ENCODE results near the gene FAIM2. TPM values are rescaled to one million over a fixed set of nuclear protein-coding genes. Genes with fewer than 3 reads are reported as not detected.
A peak's percentile ranks its signal among the peaks of the same experiment; 100 is the strongest.

Gene FAIM2
- not detected in 2 replicates for total RNA-seq (2014; rRNA removed; shearing (Covaris generic))

DNA sequence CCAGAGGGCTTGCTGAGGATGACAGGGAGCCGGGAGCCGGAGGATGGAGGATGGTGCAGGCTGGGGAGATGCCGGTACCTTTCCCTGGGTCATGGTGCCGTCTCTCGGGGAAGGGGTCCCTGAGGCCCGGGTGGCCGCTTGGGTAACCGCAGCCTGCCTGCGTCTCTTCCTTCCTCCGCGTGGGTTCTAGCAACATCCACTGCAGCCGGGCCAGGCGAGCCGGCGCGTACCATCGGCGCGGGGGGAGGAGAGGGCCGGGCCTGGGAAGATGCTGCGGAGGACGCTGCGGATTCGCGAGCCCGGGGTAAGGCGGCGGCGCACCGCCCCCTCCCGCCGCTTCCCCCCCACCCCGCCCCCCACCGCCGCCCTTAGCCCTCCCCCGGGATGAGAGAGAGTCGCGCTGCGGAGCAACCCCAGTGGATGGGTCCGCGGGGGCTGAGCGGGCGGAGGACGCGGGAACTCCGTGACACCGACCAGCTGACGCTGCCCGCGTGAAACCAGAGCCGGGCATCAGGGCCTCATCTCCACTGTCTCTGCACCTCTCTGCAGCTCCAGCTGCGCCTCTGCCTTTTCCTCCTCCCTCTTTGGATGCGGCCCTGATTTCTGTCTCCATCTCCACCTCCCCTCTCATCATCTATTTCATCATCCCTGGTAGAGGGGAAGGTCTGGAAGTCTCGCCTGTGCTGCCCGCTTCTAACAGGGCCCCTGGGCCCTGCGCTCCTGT, at the start of gene FAIM2:
TSS of gene FAIM2 (minus strand) at position 201 of the 724 bp plus-strand sequence. CDS start at position 93, 108 bp downstream.
- no peak for DNase-seq (ENCODE audit: low spot score)

DNA sequence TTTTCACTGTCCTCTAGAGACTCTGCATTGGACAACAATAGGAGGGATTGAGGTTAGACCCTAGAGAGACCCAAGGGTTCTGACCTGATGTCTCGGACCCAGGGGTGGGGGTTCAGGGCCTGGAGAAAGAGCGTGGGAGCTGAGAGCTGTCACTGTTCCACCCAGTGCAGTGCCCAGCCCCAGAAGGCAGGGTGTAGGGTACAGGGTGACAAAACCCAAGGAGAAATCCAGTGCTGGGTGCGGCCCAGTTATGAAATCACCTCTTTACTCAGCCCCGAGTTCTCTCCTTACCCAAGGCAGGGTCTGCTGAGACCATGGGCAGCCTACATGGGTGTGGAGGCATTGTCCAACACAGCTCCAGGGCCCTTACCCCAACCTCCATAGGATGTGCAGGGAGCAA, 49.5 kb upstream of the FAIM2 start:
- no peak for DNase-seq (ENCODE audit: low spot score)

DNA sequence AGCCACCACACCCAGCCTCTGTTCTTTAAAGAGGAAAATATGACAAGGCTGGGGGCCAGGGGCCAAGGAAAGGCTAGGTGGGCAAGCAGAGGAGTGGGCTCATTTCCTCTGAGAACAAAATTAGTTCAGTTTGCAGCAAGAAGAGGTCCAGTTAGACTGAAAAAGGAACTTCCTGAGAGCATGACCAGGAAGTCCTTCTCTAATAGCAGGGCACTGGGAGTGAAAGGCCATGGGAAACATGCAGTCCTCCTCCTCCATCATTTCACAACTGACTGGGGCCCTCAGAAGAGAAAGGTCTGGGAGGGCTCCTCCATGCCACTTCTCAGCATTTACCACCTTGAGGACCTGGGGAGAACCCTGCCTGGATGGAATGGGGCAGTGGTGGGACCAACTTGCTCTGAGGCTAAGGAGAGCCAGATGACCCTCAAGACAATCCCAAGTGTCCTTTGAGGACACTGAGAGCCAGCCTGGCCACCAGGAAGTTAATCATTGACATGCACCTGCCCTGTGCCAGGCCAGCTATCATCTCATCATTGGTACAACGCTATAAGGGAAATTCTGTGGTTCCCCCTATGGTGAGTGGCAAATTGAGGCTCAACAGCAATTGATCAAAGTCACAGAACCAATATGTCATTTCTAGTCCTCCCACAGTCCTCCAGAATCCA, 48.8 kb upstream of the FAIM2 start:
- DNase-seq (ENCODE audit: low spot score), result no peak

DNA sequence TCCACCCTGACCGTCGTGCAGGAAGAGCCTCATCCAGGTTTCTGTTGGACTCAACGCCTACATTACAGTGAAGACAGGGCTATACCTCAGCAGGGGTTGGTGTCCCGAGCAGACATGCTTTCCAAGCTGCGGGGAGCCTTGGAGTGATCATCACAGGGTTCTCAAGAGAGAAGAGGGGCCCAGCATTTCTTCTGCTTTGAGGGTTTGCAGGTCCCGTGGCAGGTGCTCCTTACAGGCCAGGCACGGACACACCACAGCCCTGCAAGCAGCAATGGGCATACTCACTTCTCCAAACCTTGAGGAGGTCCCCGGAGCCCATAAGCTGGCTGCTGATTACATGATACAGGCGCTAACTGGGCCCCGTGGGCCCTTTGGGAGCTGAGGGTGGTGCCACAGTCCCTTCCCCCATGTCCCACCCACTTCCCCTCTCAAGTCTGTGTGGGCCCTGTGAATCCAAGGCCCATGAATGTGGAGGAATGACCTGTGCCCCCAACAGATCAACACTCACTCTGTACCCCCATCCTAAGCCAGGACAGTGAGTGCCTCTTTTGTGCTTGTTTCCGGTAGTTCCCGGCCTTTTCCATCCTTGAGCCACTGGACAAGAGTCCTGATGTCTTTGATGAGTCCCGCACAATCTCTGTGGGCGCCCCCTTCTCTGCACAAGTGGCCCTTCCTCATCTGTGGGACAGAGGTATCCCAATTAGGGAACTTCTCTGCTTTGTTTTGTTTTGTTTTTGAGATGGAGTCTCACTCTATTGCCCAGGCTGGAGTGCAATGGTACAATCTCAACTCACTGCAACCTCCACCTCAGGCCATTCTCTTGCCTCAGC, 47.9 kb upstream of the FAIM2 start:
- no peak for DNase-seq (ENCODE audit: low spot score)

- DNase-seq (ENCODE audit: low spot score), result no peak
These were observed 46.9 kb upstream of the FAIM2 start, which contains the start of gene AQP2 for GRCh38 chr12:49950273-49951251. TSS of gene AQP2 (plus strand) at chr12:49950737. CDS start at chr12:49950831, 94 bp downstream.

DNA sequence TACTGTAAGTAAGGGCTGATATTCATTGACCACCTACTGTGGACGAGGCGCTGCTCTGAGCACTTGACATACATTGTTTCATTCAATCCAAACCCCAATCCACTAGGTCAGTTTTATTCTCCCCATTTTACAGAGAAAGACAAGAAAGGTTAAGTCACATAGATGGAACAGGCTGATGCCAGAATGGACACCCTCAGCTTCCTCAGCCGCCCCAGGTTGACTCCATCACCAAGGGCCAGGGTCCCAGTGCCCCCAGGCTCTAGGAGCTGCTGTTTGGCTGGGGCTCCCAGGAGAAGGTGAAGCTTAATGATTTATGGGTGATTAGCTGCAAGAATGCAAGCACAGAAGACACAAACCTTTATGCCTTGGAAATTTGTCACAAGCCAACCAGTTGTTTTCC, 46.2 kb upstream of the FAIM2 start:
- no peak for DNase-seq (ENCODE audit: low spot score)

DNA sequence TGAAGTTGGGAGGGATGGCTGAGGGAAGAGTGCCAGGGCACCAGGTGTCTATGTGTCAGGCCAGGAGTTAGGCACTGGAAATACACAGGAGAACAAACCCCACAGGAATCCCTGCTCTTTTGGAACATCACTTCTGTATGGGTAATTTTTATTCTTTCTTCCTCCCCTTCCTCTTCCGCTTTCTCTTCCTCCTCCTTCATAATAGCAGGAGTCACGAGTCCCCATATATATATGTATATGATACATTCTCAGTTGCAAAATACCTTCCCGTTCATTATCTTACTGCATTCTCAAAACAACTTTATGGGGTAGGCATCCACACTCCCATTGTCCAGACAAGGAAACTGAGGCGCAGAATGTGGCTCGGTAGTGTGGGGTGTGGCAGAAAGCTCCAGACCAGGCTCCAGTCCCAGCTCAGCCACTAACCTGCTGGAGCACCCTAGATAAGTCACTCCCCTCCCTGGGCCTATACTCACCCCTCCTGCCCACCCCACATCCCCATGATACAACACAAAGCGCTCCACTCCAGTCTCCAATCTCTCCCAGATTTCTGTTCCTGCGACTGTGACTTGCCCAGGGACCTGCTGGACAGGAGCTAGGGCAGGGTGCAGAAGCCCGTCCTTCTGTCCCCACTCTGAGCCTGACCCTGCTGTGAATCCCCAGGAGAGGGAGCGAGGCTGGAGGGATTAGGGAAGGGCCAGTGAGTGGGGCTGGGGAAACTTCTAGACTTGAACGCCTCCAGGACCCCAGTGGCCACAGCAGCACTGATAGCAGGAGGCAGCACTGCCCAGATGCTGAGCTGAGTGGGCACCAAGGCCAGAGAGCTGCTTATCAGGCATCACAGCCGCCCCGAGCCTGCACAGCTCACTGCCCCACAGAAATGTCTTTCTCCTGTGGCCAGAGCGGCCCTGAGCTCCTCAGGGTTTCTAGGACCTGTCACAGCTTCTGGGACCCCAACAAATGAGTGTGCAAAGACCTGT, 45.5 kb upstream of the FAIM2 start:
- no peak for DNase-seq (ENCODE audit: low spot score)

DNA sequence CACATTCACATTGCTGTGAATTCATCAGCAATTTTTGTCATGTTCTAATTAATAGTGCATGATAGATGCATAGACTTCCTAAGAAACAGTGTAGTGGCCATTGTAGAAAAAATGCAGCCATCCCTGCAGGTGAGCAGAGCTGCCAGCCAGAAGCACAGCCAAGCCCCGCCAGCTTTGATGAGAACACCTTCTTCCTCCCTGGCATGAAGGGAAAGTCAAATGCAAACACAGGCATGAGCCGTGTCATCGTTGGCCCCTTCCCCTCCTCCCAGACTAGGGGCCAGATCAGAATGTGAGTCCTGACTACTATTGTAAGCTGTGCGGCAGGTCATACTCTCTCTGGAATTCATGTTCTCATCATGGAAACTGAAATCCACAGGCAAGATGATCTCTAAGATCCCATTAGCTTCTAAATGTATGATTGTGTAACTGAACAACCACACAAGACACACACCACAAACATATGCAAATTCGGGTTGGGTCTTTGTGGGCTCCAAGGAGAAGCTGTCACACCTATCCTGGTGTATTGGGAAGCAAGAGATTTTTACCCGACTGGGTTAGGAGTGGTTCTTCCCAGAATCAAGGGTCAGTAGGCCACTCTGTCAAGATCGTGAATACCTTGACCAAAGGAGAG, 44.0 kb upstream of the FAIM2 start:
- DNase-seq (ENCODE audit: low spot score), result no peak

- no peak for DNase-seq (ENCODE audit: low spot score)
These were observed 42.8 kb upstream of the FAIM2 start for GRCh38 chr12:49946497-49946896.

DNA sequence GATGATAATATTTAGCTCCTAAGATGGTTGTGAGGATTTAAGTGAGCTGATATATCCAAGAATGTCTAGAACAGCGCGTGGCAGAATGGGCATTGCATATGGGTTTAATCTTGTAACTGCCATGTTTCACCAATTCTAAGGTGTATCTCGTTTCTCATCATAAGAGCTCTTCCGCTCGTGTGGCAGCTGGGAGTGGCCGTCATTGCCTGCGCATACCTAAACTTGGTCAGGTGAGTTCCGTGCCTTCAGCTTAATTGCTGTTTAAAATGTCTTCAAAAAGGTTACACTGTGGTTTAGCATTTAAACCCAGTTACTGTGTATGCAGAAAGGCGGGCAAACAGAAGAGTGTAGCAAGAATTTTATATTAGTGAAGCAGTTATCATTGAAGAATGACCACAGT, 42.4 kb upstream of the FAIM2 start:
- DNase-seq (ENCODE audit: low spot score), result no peak

DNA sequence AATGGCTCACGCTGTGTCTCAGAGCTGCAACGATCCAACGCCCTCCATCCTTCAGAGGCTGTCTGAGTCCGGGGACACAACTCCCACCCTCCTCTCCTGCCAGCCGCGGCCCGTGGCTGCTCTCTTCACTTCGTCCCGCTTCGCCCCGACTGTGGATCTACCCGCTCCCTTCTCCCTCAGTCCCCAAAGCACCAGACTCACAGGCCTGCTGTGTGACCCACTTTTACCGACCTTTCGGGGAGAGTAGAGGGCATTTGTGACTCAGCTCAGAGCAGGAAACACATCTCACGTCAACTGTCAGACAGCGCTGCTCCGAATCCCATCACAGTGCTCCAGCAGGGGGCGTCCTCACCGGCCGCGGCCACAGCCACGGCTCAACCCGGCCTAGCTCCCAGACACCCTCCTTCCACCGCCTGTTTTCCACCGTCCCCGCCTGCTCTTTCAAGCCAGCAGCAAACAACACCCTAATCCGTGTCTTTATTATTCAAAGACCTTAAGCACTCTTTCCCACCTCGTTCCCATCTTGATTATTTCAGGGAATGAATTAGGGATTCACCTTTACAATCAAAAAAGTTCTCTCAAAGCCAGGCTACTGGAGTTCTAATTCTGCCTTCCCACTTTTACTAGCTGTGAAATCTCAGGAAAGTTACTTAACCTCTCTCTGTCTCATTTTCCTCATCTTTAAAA, 41.8 kb upstream of the FAIM2 start:
- DNase-seq (ENCODE audit: low spot score), result peak; percentile 72

DNA sequence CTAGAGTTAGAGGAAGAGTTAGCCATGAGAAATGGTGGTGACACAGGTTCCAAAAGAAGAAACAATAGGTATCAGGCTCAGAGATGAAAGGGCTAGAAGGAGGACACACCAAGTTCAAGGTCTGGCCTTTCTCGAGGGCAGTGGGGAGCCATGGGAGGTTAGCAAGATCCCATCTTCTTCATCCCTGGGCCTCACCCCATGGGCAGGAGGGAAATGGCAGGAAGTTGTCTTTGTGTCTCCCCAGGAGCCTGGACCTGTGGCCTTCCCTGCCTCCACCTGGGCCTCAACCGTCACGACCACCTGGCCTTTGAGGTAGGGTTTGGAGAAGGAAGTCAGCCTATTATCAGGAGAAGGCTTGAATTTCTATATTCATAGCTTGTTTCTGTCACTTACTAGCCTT, 41.0 kb upstream of the FAIM2 start:
- no peak for DNase-seq (ENCODE audit: low spot score)

DNA sequence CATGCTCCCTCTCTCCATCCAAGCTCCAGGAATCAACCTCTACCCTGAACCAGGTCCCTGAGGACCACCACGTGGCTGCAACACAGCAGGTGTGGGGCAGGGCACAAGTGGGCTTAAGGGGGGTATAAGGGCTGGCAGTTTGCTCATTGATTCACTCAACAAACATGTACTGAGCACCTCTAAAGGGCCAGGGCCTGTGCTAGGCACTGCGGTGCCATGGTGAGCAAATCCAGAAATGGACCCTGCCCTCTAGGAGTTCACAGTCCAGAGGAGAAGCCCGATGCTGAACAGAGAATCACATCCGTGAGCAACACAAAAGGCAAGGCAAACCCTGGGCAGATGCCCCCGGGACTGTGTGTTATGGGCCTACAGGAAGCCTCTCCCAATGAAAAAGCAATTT, 40.3 kb upstream of the FAIM2 start:
- DNase-seq (ENCODE audit: low spot score), result no peak

DNA sequence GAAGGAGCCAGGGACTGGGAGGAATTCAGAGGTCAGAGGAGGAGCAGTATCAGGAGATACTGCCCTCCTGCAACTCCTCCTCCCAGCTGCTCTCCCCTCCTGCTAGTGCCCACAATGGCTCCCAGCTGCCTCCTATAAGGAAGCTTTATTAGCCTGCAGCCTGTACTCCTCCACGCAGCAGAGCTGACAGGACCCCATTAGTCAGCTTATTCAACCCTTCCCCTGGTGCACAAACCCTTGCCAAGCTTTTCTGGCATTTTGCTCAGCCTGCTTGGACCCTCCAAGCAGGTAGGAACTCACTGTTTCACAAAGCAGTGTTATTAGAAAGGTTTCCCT, 39.9 kb upstream of the FAIM2 start:
- no peak for DNase-seq (ENCODE audit: low spot score)

DNA sequence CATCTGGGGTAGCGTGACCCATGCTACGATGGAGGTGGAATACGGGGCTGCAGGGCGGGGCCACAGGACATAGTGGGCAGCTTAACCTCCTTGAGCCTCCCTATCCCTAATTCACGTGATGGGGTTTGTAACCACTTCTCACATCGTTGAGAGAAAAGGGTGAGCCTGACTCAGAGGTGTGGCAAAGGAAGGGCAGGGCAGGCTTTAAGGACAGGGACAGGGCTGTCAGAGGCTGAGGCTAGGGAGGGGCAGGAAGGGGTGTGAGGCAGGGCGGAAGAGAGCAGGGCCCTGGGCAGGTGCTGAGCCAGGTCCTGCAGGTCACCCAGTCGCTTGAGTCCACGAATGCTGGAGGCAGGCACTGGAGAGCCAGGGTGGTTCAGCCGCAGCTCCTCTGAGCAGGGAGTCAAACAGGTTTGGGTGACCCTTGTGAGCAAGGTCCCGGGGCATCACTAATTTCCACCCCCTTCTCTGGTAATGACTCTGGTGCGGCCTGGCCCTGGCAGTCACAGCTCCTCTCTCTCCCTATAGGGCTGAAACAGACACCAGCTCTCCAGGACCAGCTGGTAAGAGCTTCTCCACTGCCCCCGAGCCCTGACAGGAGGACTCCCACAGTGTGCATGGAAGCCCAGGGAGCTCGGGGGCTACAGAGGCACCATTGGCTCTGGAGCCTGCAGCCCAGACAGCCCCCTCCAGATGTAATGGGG, 39.4 kb upstream of the FAIM2 start:
- DNase-seq (ENCODE audit: low spot score), result no peak

- DNase-seq (ENCODE audit: low spot score), result no peak
These were observed 38.8 kb upstream of the FAIM2 start for GRCh38 chr12:49942512-49942893.

- DNase-seq (ENCODE audit: low spot score), result no peak
These were observed 38.1 kb upstream of the FAIM2 start for GRCh38 chr12:49941556-49942511.
